Activated CD4-positive, alpha-beta T cell treated with anti-CD3 and anti-CD28 coated beads, Interleukin-2, amount 10 ng/mL, durations not matched to agents 24 days and 14 days (primary cell): ENCODE results near the gene NME5. TPM values are rescaled to one million over a fixed set of nuclear protein-coding genes. Genes with fewer than 3 reads are reported as not detected.

ENCODE experiments used
- DNase-seq: peaks from one replicate; pipeline ENCODE4 v3.0.0; 2022
- H3K27ac Mint-ChIP-seq: one replicate; pipeline ENCODE4 v1.8.0; 2022; ENCODE audit warnings: mild to moderate bottlenecking, mixed read lengths
- H3K27me3 Mint-ChIP-seq: one replicate; pipeline ENCODE4 v1.8.0; 2022; ENCODE audit warnings: mixed read lengths
- H3K36me3 Mint-ChIP-seq: one replicate; pipeline ENCODE4 v1.8.0; 2022; ENCODE audit warnings: low read depth, mild to moderate bottlenecking, mixed read lengths
- H3K4me1 Mint-ChIP-seq: one replicate; pipeline ENCODE4 v1.8.0; 2021; ENCODE audit warnings: mixed read lengths
- H3K4me3 Mint-ChIP-seq: one replicate; pipeline ENCODE4 v1.8.0; 2022; ENCODE audit warnings: mild to moderate bottlenecking, moderate library complexity, mixed read lengths
- H3K9me3 Mint-ChIP-seq: one replicate; pipeline ENCODE4 v1.8.0; 2021; ENCODE audit warnings: mixed read lengths
- intact Hi-C: fragments of 100-400 bp; cut with micrococcal nuclease; formaldehyde crosslinking; loops from one replicate; pipeline ENCODE4 v1.15.1; 2023
- total RNA-seq: library from RNA; stranded (reverse); gene quantifications from 2 replicates; pipeline ENCODE4 v1.2.3, GENCODE V29; 2022

The NME5 gene
- total RNA-seq, 1 donor from 2014 or later, result not detected

DNA sequence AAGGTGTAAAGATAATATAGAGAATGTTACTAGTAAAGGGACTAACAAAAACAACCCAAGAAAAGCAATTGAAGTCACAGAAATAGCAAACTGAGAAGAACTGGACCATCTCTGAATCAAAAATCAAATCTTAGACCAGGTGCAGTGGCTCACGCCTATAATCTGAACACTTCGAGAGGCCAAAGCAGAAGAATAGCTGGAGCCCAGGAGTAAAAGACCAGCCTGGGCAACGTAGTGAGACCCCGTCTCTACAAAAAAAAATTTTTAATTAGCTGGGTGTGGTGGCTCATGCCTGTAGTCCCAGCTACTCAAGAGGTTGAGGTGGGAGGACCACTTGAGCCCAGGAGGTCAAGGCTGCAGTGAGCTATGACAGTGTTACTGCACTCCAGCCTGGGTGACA, 28.0 kb downstream of the NME5 start:
- Mint-ChIP-seq H3K4me3 (no peak overlapping the region), H3K27ac (no peak overlapping the region), H3K4me1 (no peaks in the 10 kb centered on the region), H3K36me3 (no peaks in the 10 kb centered on the region), H3K9me3 (no peaks in the 10 kb centered on the region), H3K27me3 (peaks cover 12% of the 10 kb centered on the region)
- intact Hi-C loops, result no loop called here
- no peak for DNase-seq

DNA sequence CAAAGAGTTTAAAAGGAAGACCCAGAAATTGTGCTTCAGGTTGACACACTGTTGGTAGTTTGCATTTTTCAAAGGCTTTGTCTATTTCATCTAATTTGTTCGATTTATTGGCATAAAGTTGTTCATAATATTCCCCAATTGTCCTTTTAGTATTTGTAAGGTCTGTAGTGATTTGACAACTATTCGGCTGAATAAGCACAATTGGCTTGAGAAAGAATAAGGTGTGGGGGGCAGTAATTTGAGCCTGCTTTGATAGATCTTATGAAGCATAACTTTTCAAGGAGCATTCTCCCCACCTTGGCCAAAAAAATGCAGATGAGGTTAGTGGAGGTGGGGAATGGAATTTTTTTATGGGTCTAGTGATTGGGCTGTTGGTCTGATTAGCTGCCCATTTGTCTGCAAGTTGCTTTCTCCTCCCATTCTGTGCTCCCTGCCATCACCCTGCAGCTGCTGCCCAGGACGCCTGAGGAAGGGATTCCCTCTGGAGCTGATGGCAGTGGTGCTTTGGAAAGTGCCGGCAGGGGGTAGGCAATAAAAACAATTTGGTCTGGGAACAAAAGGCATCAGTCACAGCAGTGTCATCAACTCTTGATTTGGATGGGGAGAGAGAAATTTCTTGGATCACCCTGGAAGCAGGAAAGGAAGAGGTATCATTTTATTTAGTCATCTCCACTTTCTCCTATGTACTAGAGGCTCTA, 28.8 kb downstream of the NME5 start:
- Mint-ChIP-seq H3K4me1 (no peaks in the 10 kb centered on the region), H3K4me3 (no peak overlapping the region), H3K27me3 (peaks cover 12% of the 10 kb centered on the region), H3K27ac (no peak overlapping the region), H3K9me3 (no peaks in the 10 kb centered on the region), H3K36me3 (no peaks in the 10 kb centered on the region)
- intact Hi-C loops, result no loop called here
- DNase-seq, result no peak

DNA sequence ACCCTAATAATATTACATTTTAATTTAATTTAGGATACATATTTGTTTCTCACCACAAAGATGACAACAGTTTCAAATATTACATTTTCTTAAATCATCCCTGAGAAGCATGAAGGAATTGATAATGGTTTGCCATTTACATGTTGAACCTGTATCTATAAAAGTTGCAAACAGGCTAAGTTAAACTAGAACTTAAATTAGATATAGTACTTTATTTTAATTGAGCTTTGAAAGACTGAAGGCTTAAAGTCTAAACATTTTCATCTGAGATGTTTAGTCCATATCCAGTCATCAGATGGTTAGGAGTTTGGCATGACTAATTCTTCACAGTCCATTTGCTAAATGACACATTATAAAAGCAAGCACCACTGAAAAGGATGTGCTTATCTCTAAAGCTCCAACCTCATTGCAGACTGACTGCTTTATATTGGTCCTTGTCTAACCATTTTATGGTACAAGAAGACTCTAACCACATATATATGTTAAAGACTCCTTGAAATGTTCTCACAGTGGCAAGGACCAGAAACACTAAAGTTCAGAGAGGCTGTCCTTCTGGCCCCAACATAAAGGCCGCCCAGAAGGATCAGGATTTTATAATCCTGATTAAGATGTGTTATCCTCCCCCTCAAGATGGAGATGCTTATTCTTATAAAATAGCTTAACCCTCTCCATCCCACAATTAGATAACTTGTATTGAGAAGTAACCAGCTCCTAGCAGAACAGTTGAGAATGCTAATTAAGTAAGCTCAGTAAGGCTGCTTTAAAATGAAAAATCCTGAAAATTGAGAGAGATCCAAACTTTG, 29.6 kb downstream of the NME5 start:
- no peaks in the 10 kb centered on the region for H3K9me3 Mint-ChIP-seq
- no peak overlapping the region for H3K4me3 Mint-ChIP-seq
- H3K27me3 Mint-ChIP-seq, result peaks cover 12% of the 10 kb centered on the region
- no peak for DNase-seq
- intact Hi-C loops, result no loop called here
- no peaks in the 10 kb centered on the region for H3K36me3 Mint-ChIP-seq
- H3K4me1 Mint-ChIP-seq, result no peaks in the 10 kb centered on the region
- no peak overlapping the region for H3K27ac Mint-ChIP-seq

DNA sequence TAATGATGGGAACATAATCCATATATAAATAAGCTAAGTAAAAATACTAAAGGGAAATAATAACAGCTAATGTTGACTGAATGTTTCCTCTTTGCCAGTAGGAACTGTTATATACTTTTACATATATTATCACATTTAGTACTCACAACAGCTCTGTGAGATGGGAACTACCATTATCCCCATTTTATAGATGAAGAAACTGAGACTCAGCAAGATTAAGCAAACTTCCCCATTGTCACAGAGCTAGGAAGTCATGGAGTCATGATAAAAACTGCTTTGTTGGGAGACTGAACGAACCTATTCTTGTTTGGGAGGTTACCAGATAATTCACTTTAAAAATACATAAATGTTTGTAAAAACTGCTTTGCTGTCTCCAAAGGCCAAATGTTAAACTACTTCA, 32.0 kb downstream of the NME5 start:
- H3K27ac Mint-ChIP-seq, result no peak overlapping the region
- peaks cover 15% of the 10 kb centered on the region for H3K27me3 Mint-ChIP-seq
- H3K36me3 Mint-ChIP-seq, result no peaks in the 10 kb centered on the region
- intact Hi-C loops, result no loop called here
- no peak for DNase-seq
- H3K4me3 Mint-ChIP-seq, result no peak overlapping the region
- peaks cover 3% of the 10 kb centered on the region for H3K4me1 Mint-ChIP-seq
- no peaks in the 10 kb centered on the region for H3K9me3 Mint-ChIP-seq

DNA sequence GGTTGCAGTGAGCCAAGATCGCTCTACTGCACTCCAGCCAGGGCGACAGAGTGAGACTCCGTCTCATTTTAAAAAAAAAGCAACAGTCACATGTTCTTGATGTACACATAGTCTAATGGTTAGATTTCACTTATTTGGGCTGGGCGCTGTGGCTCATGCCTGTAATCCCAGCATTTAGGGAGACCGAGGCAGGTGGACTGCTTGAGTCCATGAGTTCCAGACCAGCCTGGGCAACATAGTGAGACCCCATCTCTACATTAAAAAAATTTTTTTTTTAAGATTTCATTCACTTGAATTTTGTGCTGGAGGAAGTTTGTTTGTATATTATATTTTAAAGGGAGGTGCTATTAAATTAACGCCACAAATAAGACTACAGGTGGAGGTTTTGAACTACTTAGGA, 33.5 kb downstream of the NME5 start:
- DNase-seq, result no peak
- Mint-ChIP-seq H3K4me3 (no peak overlapping the region), H3K27me3 (peaks cover 13% of the 10 kb centered on the region), H3K4me1 (peaks cover 3% of the 10 kb centered on the region), H3K27ac (no peak overlapping the region), H3K9me3 (no peaks in the 10 kb centered on the region), H3K36me3 (no peaks in the 10 kb centered on the region)
- intact Hi-C loops, result no loop called here

DNA sequence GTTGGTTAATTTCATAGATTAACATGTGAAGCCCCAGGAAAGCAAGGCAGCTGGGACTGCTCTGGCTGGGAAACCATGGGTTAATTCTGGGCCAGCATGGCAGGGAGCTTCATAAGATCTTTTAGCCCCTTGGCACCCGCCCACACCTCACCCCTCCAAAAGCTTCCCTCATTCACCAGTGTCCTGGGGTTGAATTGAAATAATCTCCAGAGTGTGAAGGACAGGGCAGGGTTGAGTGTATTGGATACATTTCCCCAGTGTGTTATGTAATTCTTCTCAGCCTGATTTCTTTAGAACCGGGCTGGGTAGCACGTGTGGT, 36.0 kb downstream of the NME5 start:
- H3K36me3 Mint-ChIP-seq, result no peaks in the 10 kb centered on the region
- intact Hi-C loops, result no loop called here
- H3K27me3 Mint-ChIP-seq, result peaks cover 10% of the 10 kb centered on the region
- H3K9me3 Mint-ChIP-seq, result no peaks in the 10 kb centered on the region
- peaks cover 3% of the 10 kb centered on the region for H3K4me1 Mint-ChIP-seq
- no peak for DNase-seq
- no peak overlapping the region for H3K4me3 Mint-ChIP-seq
- no peak overlapping the region for H3K27ac Mint-ChIP-seq

DNA sequence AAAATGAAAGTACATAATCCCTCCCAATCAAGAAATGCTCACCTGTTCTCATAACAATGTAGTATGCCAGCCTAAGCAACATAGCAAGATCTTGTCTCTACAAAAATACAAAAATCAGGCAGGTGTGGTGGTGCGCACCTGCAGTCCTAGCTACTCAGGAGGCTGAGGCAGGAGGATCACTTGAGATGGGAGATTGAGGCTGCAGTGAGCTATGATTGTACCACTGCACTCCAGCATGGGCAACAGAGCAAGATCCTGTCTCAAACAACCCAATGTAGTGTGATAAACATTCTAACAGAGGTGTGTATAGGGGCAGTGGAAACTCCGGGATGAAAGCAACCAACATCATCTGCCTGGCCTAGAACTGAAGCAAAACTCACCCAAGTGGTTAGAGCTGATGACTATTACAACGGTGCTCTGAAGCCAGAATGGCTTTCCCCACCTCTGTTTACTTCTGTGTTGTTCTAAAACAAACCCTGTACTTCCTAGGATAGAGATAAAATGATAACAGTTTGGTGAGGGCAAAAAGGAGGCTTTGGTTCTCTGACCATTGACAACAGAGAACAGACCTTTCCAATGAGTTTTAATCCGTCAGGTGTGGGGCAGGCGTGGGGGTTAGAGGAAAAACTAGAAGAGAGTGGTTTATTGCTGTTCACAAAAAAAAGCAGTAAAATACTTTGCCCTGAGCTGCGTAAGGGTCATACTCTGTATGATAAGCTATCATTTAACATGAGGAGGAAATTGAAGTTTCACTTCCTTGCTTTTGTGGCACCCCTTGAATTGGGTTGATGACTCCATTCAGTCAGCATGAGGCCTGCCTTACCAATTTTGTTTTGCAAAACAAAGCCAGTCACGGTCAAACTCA, 36.5 kb downstream of the NME5 start:
- peaks cover 3% of the 10 kb centered on the region for H3K4me1 Mint-ChIP-seq
- no peak for DNase-seq
- H3K27ac Mint-ChIP-seq, result no peak overlapping the region
- H3K4me3 Mint-ChIP-seq, result no peak overlapping the region
- H3K9me3 Mint-ChIP-seq, result no peaks in the 10 kb centered on the region
- H3K27me3 Mint-ChIP-seq, result peaks cover 9% of the 10 kb centered on the region
- H3K36me3 Mint-ChIP-seq, result no peaks in the 10 kb centered on the region
- intact Hi-C loops, result no loop called here

DNA sequence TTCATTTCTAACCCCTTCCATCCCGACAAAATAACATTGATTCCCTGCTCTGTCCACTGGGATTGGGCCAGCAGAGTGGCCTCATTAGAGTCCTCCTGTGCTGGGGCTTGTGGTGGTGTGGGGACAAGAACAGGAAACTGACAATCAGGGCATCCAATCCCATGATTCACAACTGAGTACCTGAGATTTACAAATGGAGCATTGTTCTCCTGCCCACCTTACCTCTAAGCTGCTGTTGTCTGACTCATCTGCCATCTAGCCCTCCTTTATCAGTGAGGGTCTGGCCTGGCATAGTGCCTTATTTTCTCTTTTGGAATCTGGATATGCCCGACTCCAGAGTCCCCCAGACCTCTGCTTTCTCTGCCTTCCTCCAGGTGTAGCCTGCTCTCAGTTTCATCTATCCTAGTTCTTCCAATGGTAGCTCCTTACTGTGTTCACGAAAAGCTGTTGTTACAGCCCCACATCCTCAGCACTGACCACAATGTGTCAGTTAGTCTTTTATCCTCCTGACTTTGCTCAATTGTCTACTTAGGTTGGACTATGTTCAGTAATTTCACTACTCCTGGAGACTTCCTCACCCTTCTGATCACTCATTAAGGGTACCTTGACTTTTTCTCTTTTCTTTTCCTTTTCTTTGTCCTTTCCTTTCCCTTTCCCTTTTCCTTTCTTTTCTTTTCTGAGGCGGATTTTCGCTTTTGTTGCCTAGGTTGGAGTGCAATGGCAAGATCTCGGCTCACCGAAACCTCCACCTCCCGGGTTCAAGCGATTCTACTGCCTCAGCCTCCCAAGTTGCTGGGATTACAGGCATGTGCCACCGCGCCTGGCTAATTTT, 42.0 kb downstream of the NME5 start:
- Mint-ChIP-seq H3K27ac (no peak overlapping the region), H3K4me1 (peaks cover 24% of the 10 kb centered on the region), H3K9me3 (no peaks in the 10 kb centered on the region), H3K27me3 (peaks cover 2% of the 10 kb centered on the region), H3K4me3 (no peak overlapping the region), H3K36me3 (no peaks in the 10 kb centered on the region)
- no peak for DNase-seq
- intact Hi-C loops, result no loop called here

DNA sequence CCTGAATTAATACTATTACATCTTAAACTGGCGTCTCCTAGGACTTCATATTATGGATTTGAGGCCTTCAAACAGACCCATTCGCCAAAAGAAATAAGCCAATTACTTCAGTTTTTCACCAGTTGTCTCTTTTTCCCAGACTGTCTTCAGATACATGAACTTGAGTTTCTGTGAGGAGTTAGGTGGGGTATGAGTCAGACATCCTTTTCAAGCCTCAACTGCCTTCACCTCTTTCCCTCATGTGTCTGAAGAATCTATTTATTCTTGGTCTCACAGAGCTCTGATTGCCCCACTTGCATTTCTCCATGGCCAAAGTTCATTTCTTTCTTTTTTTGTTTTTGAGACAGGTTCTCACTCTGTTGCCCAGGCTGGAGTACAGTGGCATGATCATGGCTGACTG, 42.9 kb downstream of the NME5 start:
- Mint-ChIP-seq H3K36me3 (no peaks in the 10 kb centered on the region), H3K9me3 (no peaks in the 10 kb centered on the region), H3K27ac (peak overlapping the region; percentile 1), H3K4me1 (peaks cover 24% of the 10 kb centered on the region), H3K27me3 (peaks cover 2% of the 10 kb centered on the region), H3K4me3 (no peak overlapping the region)
- no peak for DNase-seq
- intact Hi-C loops, result no loop called here

DNA sequence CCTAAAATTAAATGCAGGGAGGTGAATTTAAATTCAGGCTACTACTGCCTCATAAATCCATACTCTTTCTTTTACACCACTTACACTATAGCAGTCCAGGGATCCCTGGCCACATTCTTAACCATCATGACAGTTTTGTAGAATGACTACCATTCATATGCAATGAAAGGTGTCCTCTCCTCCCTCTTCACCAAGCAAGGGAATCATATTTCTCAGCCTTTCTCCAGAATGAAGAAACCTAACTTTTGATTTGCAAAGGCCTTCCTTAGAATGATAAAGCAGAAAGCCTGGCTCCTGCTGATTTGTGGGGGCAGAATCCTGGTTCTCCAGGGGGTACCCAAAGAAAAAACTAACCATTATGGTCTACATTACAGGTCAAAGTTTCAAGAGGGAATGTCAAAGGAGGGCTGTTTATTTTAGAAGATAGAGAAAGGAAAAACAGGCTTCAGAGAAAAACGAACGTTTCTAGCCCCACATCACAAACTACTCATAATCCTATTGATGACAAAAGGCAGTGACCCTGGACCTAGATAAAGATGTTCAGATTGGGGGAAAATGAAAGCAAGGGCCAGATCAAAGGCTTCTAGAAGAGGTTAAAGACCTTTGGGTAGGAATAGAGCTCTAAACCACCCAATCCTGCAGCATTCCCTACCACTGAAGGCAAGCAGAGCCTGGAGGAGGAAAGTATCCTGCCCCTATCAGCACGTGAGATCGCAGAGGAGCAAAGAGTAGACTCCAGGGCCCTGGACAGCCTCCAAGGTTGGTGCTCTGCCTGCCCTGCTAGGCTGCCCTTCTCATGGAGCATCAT, 43.9 kb downstream of the NME5 start:
- Mint-ChIP-seq H3K4me3 (no peak overlapping the region), H3K27ac (no peak overlapping the region), H3K4me1 (peaks cover 24% of the 10 kb centered on the region), H3K36me3 (no peaks in the 10 kb centered on the region), H3K27me3 (peaks cover 4% of the 10 kb centered on the region), H3K9me3 (no peaks in the 10 kb centered on the region)
- DNase-seq, result no peak
- intact Hi-C loops, result no loop called here

DNA sequence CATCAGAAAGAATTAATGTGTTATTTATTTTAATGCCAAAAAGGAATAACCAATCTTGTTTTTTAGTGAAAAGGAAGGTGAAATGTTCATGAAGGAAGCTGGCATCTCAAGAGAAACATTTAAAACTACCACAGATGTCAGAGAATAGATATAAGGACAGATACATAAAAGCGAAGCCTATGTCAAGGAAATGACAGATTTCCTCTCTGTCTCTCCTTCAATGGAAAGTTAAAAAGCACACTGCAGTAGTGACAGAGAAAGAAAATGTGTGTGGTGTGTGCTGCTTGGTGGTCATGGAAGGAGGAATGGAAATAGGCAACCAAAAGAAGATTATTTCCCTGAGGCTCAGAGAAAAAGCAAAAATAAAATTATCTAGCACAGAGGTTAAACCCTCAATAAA, 46.2 kb downstream of the NME5 start:
- no peak overlapping the region for H3K27ac Mint-ChIP-seq
- no peak overlapping the region for H3K4me3 Mint-ChIP-seq
- no peaks in the 10 kb centered on the region for H3K36me3 Mint-ChIP-seq
- intact Hi-C loops, result no loop called here
- H3K27me3 Mint-ChIP-seq, result peaks cover 2% of the 10 kb centered on the region
- peaks cover 24% of the 10 kb centered on the region for H3K4me1 Mint-ChIP-seq
- H3K9me3 Mint-ChIP-seq, result no peaks in the 10 kb centered on the region
- no peak for DNase-seq

DNA sequence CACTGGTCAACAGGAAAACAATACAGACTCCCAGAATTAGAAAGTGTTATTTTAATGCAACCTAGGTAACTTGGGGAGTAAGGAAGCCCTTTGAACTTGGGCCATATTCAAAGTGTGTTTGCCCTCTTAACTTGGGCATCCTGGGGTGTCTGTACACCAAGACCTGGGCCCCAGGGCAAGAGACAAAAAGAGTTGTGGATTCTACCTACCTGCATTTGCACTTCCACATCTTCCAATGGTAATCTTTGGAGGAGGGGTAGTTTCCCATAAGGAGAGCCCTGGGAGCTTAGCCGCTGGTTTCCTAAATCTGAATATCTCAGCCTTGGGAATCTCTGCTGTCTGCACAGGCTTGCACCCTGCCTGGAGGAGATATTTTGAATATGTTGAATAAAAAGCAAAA, 46.9 kb downstream of the NME5 start:
- H3K4me1 Mint-ChIP-seq, result peaks cover 21% of the 10 kb centered on the region
- no peak overlapping the region for H3K4me3 Mint-ChIP-seq
- no peak for DNase-seq
- no peaks in the 10 kb centered on the region for H3K9me3 Mint-ChIP-seq
- no peaks in the 10 kb centered on the region for H3K36me3 Mint-ChIP-seq
- intact Hi-C loops, result no loop called here
- H3K27ac Mint-ChIP-seq, result no peak overlapping the region
- H3K27me3 Mint-ChIP-seq, result peaks cover 2% of the 10 kb centered on the region

DNA sequence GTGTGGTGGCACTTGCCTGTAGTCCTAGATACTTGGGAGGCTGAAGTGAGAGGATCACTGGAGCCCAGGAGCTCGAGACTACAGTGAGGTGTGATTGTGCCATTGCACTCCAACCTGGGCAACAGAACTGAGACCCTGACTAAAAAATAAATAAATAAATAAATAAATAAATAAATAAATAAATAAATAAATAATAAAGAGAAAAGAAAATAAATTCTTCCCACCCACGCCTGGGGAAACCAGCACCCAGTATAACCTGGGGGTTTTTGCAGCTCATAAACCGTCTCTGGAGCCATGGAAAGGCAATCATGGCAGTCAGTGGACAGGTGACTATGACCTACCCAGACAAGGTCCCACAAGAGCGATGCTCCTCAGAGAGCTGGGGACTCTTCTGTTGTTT, 47.5 kb downstream of the NME5 start:
- no peak for DNase-seq
- no peaks in the 10 kb centered on the region for H3K9me3 Mint-ChIP-seq
- H3K36me3 Mint-ChIP-seq, result no peaks in the 10 kb centered on the region
- peaks cover 19% of the 10 kb centered on the region for H3K4me1 Mint-ChIP-seq
- intact Hi-C loops, result no loop called here
- peaks cover 2% of the 10 kb centered on the region for H3K27me3 Mint-ChIP-seq
- H3K4me3 Mint-ChIP-seq, result no peak overlapping the region
- H3K27ac Mint-ChIP-seq, result no peak overlapping the region
